ENCODE data around the gene FBXW10. TPM values are rescaled to one million over a fixed set of nuclear protein-coding genes. Genes with fewer than 3 reads are reported as not detected.
"Not testable (repeated sequence)": the region's sequence is repeated elsewhere in the genome, so short reads cannot be mapped to it uniquely, and the experiment has no call there.

FBXW10 gene
- total RNA-seq, 1 donor from 2014 or later = not detected

DNA sequence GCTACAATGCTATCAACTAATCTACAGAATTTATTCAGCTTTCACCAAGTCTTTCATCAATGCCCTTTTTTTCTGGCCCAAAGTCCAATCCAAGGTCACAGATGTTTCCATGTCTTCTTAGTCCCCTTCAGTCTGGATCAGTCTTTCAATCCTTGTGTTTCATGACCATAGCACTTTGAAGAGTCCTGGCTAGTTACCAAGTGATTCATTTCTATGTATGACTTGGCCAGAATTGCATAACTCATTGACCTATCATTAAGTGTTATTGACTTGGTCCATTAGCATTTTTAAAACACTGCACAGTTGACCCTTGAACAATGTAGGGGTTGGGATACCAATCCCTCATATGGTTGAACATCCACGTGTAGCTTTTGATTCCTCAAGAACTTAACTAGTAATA is 11.4 kb upstream of the FBXW10 start:
- H3K4me3 ChIP-seq (ENCODE audit: low read depth, low read length); H3K36me3 ChIP-seq (ENCODE audit: control insufficient read depth, insufficient read depth, low read length); H3K27me3 ChIP-seq (ENCODE audit: control insufficient read depth, insufficient read depth, low read length); DNase-seq (ENCODE audit: low read depth): not testable (repeated sequence)

DNA sequence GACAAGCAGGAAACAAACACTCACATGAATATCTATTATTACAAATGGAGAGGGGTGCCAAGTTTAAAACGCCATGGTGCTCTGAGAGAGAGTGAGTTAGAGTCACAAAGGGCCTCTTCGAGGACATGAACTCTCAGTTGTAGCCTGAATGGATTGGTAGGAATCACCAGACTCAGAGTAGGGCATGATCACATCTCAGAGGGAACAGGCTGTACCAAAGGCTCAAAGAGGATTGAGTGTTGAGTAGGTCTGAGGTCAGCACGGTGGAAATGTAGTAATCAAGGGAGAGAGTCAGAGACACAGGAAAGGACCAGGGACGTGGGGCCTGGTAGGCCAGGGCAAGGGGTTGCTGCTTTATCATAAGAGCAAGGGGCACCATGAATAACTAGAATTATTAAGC is 10.5 kb upstream of the FBXW10 start:
- DNase-seq (ENCODE audit: low read depth); H3K4me3 ChIP-seq (ENCODE audit: low read depth, low read length); H3K36me3 ChIP-seq (ENCODE audit: control insufficient read depth, insufficient read depth, low read length); H3K27me3 ChIP-seq (ENCODE audit: control insufficient read depth, insufficient read depth, low read length): not testable (repeated sequence)

DNA sequence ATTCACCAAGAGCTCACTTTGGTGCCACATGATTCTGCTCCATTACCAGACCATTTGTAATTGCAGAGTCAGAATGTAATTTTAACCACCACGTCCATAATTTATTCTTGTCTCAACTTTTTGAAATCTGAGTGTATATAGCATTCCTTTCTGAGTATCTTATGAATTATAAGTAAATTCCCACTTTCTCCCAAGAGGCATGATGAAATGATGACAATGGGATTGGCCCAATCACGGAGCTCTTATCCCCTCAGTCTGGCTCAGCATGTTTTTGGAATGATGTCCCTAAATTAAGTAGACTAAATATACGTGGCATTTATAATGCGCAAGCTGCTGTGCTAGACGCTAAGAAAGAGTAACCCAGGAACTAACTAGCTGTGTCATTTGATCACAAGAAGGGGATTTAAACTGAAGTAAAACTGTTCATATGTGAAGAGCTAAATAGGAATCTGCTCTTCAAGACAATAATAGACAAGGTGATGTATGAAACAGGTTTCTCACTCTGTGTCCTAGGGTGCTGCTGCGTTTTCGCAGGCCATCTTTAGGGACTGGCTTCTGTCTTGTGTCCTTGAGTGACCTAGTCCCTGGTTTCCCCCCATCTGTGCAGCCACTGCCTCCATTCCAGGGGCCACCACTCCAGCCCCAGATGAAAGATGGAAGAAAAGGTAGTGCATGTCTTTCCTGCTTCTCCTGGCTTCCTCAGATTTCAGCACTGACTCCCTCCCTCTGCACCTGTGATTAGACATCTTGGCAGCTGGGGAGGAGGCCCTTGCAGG is 4.0 kb upstream of the FBXW10 start:
- not testable (repeated sequence) for H3K4me3 ChIP-seq (ENCODE audit: low read depth, low read length); DNase-seq (ENCODE audit: low read depth); H3K27me3 ChIP-seq (ENCODE audit: control insufficient read depth, insufficient read depth, low read length); H3K36me3 ChIP-seq (ENCODE audit: control insufficient read depth, insufficient read depth, low read length)

DNA sequence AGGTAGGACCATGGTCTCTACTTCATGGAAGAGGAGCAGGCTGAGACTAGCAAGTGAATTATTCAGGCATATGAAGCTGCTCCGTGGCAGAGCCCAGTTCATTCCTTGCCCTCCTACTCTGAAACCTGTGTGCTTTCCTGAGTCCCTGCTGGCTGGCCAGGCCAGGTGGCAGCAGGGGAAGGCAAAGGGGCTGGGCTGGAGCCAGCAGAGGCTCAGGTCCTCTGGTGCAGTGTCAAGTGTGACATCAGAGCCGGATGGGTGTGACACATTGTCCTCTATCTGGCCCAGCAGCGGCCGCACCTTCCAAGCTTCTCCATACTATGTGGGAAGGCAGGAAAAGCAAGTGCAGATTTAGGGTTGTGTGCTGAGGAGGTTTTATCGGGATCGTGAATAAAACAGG is 2.6 kb upstream of the FBXW10 start:
- H3K27me3 ChIP-seq (ENCODE audit: control insufficient read depth, insufficient read depth, low read length); H3K4me3 ChIP-seq (ENCODE audit: low read depth, low read length); DNase-seq (ENCODE audit: low read depth); H3K36me3 ChIP-seq (ENCODE audit: control insufficient read depth, insufficient read depth, low read length): not testable (repeated sequence)

DNA sequence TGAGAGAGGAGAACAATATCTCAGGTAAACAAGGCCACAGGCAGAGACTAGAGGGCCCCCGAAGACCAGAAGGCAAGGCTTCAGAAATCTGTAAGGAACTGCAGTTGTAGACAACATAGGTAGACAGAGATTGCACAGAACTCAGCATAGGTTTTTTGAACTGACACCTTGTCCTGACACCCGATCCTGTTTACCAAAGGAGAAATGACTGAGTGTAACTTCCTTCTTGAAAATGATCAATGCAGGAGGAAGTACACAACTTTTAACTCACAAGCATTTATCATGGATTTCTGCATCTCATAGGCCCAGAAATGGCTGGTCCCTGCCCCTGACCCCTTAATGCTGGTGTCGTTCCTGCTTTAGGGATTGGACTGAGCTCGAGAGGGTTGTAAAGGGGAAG is 872 bp downstream of the FBXW10 start:
- not testable (repeated sequence) for H3K4me3 ChIP-seq (ENCODE audit: low read depth, low read length); DNase-seq (ENCODE audit: low read depth); H3K36me3 ChIP-seq (ENCODE audit: control insufficient read depth, insufficient read depth, low read length); H3K27me3 ChIP-seq (ENCODE audit: control insufficient read depth, insufficient read depth, low read length)

DNA sequence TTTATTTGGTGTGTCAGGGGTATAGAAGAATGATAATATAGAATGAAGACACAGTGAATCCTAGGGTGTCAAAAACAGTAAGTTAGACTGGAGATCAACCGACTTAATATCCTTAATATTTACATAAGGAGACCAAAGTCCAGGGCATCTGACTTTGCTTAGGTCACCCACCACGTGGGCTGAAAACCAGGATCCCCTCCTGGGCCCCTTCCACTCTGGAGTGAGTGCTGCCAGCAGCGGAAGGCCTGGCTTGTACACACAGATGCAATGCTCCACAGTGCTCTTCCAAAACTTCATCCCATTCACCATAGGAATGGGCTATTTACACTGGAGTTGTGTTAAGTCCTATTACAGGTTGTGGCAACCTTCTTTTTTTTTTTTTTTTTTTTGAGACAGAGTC is 2.7 kb downstream of the FBXW10 start:
- not testable (repeated sequence) for H3K4me3 ChIP-seq (ENCODE audit: low read depth, low read length); H3K36me3 ChIP-seq (ENCODE audit: control insufficient read depth, insufficient read depth, low read length); H3K27me3 ChIP-seq (ENCODE audit: control insufficient read depth, insufficient read depth, low read length); DNase-seq (ENCODE audit: low read depth)

DNA sequence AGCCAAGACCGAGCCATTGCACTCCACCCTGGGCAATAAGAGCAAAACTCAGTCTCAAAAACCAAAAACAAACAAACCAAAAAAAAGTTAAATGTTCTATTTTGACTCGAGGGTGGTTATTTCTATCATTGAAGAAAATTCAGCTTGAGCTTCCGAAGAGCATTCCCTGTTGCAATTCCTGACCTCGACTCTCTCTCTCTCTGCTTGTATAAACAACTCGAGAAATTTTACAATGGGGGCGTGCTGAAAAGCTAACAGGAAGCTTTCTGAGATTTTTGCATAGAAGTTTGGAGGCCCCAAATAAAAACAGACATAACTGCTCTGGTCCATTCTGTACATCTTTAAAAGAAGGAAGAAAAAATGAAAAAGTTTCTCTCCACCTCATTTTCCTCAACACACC is 3.6 kb downstream of the FBXW10 start:
- not testable (repeated sequence) for H3K36me3 ChIP-seq (ENCODE audit: control insufficient read depth, insufficient read depth, low read length); DNase-seq (ENCODE audit: low read depth); H3K4me3 ChIP-seq (ENCODE audit: low read depth, low read length); H3K27me3 ChIP-seq (ENCODE audit: control insufficient read depth, insufficient read depth, low read length)

DNA sequence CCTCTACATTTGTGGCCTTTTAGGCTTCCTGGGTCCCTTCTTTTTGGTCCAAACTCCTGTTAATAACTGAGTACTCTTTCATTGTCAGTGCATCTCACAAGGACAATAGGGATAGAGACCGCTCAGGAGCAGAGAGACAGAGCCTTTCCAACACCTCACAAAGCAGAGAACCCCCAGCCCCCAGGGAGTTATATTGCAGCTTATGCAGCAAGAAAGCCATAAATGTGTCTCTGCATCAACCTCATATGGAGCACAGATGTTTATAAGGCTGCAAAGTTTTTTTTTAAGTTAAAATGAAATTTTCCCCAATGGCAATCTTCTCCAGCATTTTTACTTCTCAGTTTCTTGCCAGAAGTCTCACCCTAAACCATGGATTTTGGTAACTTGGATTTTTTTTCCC is 6.4 kb downstream of the FBXW10 start:
- not testable (repeated sequence) for H3K27me3 ChIP-seq (ENCODE audit: control insufficient read depth, insufficient read depth, low read length); H3K36me3 ChIP-seq (ENCODE audit: control insufficient read depth, insufficient read depth, low read length); H3K4me3 ChIP-seq (ENCODE audit: low read depth, low read length); DNase-seq (ENCODE audit: low read depth)

DNA sequence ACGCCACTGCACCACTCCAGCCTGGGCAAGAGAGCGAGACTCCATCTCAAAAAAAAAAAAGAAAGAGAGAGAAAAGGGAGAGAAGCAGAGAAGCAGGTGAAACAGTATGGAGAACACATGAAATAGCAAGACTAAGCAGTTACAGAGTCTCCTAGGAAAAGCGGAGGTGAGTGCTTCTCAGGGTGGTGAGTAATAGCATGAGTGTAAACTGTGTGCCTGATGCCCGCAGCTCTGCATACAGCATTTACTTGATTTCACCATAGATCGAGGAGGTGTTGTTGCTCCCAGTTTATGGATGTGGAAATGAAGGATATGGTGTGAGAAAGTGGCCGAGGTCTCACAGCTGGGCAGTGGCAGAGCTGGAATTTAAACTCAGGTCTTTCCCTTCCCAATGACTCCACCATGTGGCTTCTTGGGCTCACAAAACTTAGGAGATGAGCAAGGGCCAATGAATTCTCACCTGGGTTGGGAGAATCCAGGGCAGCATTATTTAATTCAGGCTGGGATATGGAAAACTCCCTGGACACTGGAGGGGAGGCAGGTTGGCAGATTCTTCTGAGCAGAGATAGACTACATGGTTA is 10.1 kb downstream of the FBXW10 start:
- not testable (repeated sequence) for H3K36me3 ChIP-seq (ENCODE audit: control insufficient read depth, insufficient read depth, low read length); H3K4me3 ChIP-seq (ENCODE audit: low read depth, low read length); DNase-seq (ENCODE audit: low read depth); H3K27me3 ChIP-seq (ENCODE audit: control insufficient read depth, insufficient read depth, low read length)

DNA sequence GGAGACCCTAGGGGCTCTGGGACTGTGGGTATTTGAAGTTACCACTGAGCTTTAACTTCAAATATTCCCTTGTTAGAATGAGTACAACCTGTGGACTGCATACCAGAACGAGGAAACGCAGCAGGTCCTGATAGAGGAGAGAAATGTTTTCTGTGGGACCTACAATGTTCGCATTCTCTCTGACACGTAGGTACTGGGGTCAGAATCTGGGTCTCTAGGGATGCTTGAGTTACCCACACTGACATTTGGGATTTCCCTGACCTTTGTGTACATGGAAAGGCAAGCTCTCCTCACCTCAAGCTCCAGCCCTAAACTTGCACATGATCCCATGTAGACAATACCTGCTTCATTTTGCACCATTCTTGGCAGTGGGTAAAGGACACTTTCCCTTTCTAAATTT is 12.1 kb downstream of the FBXW10 start:
- H3K4me3 ChIP-seq (ENCODE audit: low read depth, low read length); H3K27me3 ChIP-seq (ENCODE audit: control insufficient read depth, insufficient read depth, low read length); H3K36me3 ChIP-seq (ENCODE audit: control insufficient read depth, insufficient read depth, low read length); DNase-seq (ENCODE audit: low read depth): not testable (repeated sequence)

DNA sequence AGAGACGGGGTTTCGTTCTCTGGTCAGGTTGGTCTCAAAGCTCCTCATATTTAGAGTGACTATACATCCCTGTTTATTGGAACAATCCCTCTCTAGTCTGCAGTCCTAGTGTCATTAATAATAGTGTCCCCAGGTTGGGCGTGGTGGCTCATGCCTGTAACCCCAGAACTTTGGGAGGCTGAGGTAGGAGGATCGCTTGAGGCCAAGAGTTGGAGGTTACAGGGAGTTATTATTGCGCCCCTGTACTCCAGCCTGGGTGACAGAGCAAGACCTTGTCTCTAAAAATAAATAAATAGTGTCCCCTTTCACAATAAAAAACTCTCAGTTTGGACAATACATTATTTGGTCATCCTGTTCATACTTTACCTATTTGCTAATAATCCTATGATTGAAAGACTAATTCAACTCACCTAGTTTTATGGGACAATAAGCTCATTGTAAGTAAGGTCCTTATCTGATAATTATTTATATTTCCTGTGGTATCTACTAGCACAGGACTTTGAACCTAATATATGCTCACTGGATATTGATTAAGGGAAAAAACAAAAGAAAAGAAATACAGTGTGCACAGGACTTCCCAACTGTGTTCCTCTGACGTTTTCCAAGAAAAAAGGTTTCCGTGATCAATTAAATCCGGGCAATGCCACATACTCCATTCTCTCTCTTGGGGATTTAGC is 13.7 kb downstream of the FBXW10 start:
- not testable (repeated sequence) for DNase-seq (ENCODE audit: low read depth); H3K27me3 ChIP-seq (ENCODE audit: control insufficient read depth, insufficient read depth, low read length); H3K36me3 ChIP-seq (ENCODE audit: control insufficient read depth, insufficient read depth, low read length); H3K4me3 ChIP-seq (ENCODE audit: low read depth, low read length)

DNA sequence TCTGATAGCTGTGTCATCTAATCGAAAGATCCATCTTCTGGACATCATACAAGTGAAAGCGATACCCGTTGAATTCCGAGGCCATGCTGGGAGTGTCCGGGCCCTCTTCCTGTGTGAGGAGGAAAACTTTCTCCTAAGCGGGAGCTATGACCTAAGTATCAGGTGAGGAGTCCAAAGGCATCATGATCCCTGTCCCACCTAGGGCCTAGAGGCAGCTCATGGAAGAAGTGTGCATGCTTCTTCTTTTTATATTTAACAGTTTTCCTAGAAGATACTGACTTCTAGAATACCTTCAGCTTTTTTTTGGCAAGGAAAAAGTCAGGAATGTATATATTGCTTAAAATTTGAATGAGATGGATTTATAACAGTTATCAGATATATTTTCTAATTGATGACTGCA is 14.5 kb downstream of the FBXW10 start:
- H3K4me3 ChIP-seq (ENCODE audit: low read depth, low read length); H3K36me3 ChIP-seq (ENCODE audit: control insufficient read depth, insufficient read depth, low read length); DNase-seq (ENCODE audit: low read depth); H3K27me3 ChIP-seq (ENCODE audit: control insufficient read depth, insufficient read depth, low read length): not testable (repeated sequence)

DNA sequence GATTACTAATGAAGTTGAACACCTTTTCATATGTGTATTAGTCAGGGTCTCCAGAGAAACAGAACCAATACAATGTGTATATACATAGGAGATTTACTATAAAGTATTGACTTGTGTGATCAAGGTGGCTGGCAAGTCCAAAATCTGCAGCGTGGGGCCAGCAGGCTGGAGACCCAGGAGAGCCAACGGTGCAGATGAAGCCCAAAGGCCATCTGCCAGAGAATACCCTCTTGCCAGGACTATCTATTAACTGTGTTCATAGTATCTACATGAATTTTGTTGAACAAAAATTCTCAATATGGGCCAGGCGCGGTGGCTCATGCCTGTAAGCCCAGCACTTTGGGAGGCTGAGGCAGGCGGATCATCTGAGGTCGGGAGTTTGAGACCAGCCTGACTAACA is 16.4 kb downstream of the FBXW10 start:
- DNase-seq (ENCODE audit: low read depth); H3K36me3 ChIP-seq (ENCODE audit: control insufficient read depth, insufficient read depth, low read length); H3K27me3 ChIP-seq (ENCODE audit: control insufficient read depth, insufficient read depth, low read length): not testable (repeated sequence)

DNA sequence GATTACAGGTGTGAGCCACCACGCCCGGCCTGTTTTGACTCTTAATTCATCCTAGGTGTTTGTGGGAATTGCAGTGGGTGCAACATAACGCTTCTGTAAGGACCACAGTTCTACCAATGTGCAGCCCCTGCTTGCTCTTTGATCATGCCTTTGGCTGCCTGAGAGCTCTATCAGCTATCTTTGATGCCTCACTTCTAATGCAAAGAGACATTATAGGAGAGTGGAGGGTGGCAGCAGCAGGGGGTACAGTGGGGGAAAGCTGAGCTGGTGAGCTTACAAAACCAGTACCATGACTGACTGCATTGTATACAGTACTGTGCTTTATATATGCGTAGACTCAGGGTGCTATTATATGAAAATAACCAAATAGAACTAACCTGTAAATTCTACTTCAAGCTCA is 26.7 kb downstream of the FBXW10 start:
- not testable (repeated sequence) for H3K36me3 ChIP-seq (ENCODE audit: control insufficient read depth, insufficient read depth, low read length); H3K27me3 ChIP-seq (ENCODE audit: control insufficient read depth, insufficient read depth, low read length); DNase-seq (ENCODE audit: low read depth); H3K4me3 ChIP-seq (ENCODE audit: low read depth, low read length)

More for the DNA sequence above, 16.4 kb downstream of the FBXW10 start:
- H3K4me3 ChIP-seq (ENCODE audit: low read depth, low read length) = not testable (repeated sequence)

DNA sequence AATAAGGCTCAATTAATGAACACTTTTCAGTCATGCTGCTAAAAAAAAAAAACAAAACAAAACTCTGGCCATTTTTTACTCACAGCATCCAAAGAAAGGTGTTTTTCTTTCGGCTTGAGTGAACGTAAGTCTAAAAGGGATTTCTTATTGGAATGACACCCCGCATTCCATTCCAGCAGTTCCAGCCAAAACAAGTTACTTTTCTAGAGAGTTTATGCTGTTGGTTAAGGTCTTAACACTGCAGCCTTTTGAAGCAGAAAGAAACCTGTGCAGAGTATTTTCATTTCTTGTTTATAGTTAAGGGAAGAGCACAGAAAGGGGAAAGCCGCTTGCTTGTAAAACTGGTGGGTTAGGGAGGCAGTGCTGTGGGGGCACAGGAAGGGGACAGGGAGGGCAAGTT is 27.2 kb downstream of the FBXW10 start:
- not testable (repeated sequence) for H3K27me3 ChIP-seq (ENCODE audit: control insufficient read depth, insufficient read depth, low read length); H3K4me3 ChIP-seq (ENCODE audit: low read depth, low read length); H3K36me3 ChIP-seq (ENCODE audit: control insufficient read depth, insufficient read depth, low read length); DNase-seq (ENCODE audit: low read depth)

Measured in kidney epithelial cell (primary cell).